HCT116 (cell line): ENCODE data around the gene YAP1. TPM values are rescaled to one million over a fixed set of nuclear protein-coding genes. Genes with fewer than 3 reads are reported as not detected.

Experiments
- ATAC-seq: fragments of 200-7000 bp; cut with Tn5 transposase; 2 replicates; pipeline ENCODE4 v1.9.1; 2020; ENCODE audit warnings: mild to moderate bottlenecking, moderate library complexity
- BruUV-seq: library from RNA; stranded (reverse); fragments of 400-500 nt; replicated peaks from 2 replicates; lab custom pipeline; 2021; lab: Mats Ljungman, UMichigan
- CTCF ChIA-PET: fragments of 300-600 bp; sonication (Branson Sonifier 250); formaldehyde crosslinking; loops from one replicate; lab custom pipeline; 2021; ENCODE audit warnings: antibody characterized with exemption; lab: Charles Lee
- POLR2A ChIA-PET: fragments of 300-600, 350-600 bp; sonication (Branson Sonifier 250); formaldehyde crosslinking; loops from one replicate; lab custom pipeline; 2021; ENCODE audit warnings: antibody characterized with exemption; lab: Charles Lee
- RAD21 ChIA-PET, 2 experiments: fragments of 300-600 bp; sonication (Branson Sonifier 250); formaldehyde crosslinking; loops; one replicate each; lab custom pipeline; 2023; ENCODE audit warnings: low total read pairs in 2 of 2; ENCODE audit not compliant: uncharacterized antibody in 2 of 2, unreplicated experiment in 2 of 2, low non-redundant PET in 1 of 2; lab: Charles Lee
- DNase-seq: peaks from one replicate; pipeline ENCODE4 v3.0.0-alpha.2; 2010; ENCODE audit warnings: low read depth, low spot score
- H2AFZ ChIP-seq: fragments of 200-600 bp; shearing (Covaris generic), sonication (generic); 2 replicates; pipeline ENCODE4 v1.6.1; 2017; ENCODE audit warnings: low read depth, mixed run types, mixed read lengths, antibody characterized with exemption, low read length; ENCODE audit not compliant: poor library complexity, severe bottlenecking
- H3K27ac ChIP-seq: 2 replicates; pipeline ENCODE4 v1.5.1; 2012; ENCODE audit warnings: low read depth, low read length
- H3K27me3 ChIP-seq: fragments of 200-600 bp; sonication (generic); 2 replicates; pipeline ENCODE4 v1.6.1; 2016; ENCODE audit warnings: mixed run types, low read length, mixed read lengths; ENCODE audit not compliant: insufficient read depth
- H3K36me3 ChIP-seq, 2 experiments: fragments of 200-500 bp in 1 of 2; fragments of 200-600 bp in 1 of 2; sonication (Bioruptor generic) in 1 of 2; sonication (generic) in 1 of 2; 2 replicates each; pipeline versions ENCODE4 v1.5.1 to v1.6.1; 2014 to 2016; ENCODE audit warnings: low read length in 2 of 2, inconsistent platforms in 1 of 2, mixed read lengths in 1 of 2, mixed run types in 1 of 2; ENCODE audit not compliant: insufficient read depth in 2 of 2, control insufficient read depth in 1 of 2
- H3K4me1 ChIP-seq, 2 experiments: fragments of 200-600 bp in 1 of 2; sonication (generic) in 1 of 2; 2 replicates each; pipeline versions ENCODE4 v1.5.1 to v1.6.1; 2012 to 2017; ENCODE audit warnings: low read length in 2 of 2, inconsistent platforms in 1 of 2, mild to moderate bottlenecking in 1 of 2, mixed read lengths in 1 of 2, mixed run types in 1 of 2, moderate library complexity in 1 of 2; ENCODE audit not compliant: insufficient read depth in 2 of 2, control insufficient read depth in 1 of 2
- H3K4me2 ChIP-seq: fragments of 200-600 bp; sonication (generic); 2 replicates; pipeline ENCODE4 v1.6.1; 2017; ENCODE audit warnings: mixed run types, low read length, mixed read lengths
- H3K4me3 ChIP-seq, 2 experiments: fragments of 200-600 bp in 1 of 2; sonication (generic) in 1 of 2; replicated peaks in 1 of 2; 2 replicates each; pipeline ENCODE4 v1.5.1; 2011 to 2016; ENCODE audit warnings: low read length in 2 of 2, control low read depth in 1 of 2, low read depth in 1 of 2, mild to moderate bottlenecking in 1 of 2, mixed read lengths in 1 of 2, mixed run types in 1 of 2
- H3K79me2 ChIP-seq: fragments of 200-600 bp; sonication (generic); 2 replicates; pipeline ENCODE4 v1.6.1; 2017; ENCODE audit warnings: mild to moderate bottlenecking, mixed run types, low read length, moderate library complexity, mixed read lengths; ENCODE audit not compliant: insufficient read depth
- H3K9ac ChIP-seq: fragments of 200-600 bp; sonication (generic); 2 replicates; pipeline ENCODE4 v1.6.1; 2016; ENCODE audit warnings: low read length, mixed read lengths
- H3K9me2 ChIP-seq: fragments of 200-600 bp; sonication (generic), shearing (Covaris generic); 2 replicates; pipeline ENCODE4 v1.6.1; 2017; ENCODE audit warnings: mixed run types, mild to moderate bottlenecking, moderate library complexity; ENCODE audit not compliant: insufficient read depth
- H3K9me3 ChIP-seq, 2 experiments: fragments of 200-500 bp in 1 of 2; fragments of 200-600 bp in 1 of 2; sonication (Bioruptor generic) in 1 of 2; sonication (generic) in 1 of 2; 2 replicates each; pipeline ENCODE4 v1.6.1; 2014 to 2017; ENCODE audit warnings: low read length in 2 of 2, mixed read lengths in 2 of 2, inconsistent platforms in 1 of 2, low read depth in 1 of 2, mild to moderate bottlenecking in 1 of 2, mixed run types in 1 of 2, moderate library complexity in 1 of 2; ENCODE audit not compliant: control insufficient read depth in 1 of 2, insufficient read depth in 1 of 2
- H4K20me1 ChIP-seq: fragments of 200-600 bp; sonication (generic), shearing (Covaris generic); 2 replicates; pipeline ENCODE4 v1.6.1; 2017; ENCODE audit warnings: mixed run types, mild to moderate bottlenecking, moderate library complexity; ENCODE audit not compliant: insufficient read depth
- CBX3 ChIP-seq: IDR thresholded peaks from 2 replicates; pipeline ENCODE4 v1.6.1; 2012; ENCODE audit warnings: low read depth
- CEBPB ChIP-seq: IDR thresholded peaks from 2 replicates; pipeline ENCODE4 v1.6.1; 2012; ENCODE audit warnings: low read depth
- ELF1 ChIP-seq: IDR thresholded peaks from 2 replicates; pipeline ENCODE4 v1.6.1; 2012; ENCODE audit warnings: low read depth, borderline replicate concordance
- EZH2 ChIP-seq: fragments of 200-600 bp; sonication (generic); IDR thresholded peaks from 2 replicates; pipeline ENCODE4 v1.6.1; 2017; ENCODE audit warnings: antibody characterized with exemption, mixed run types
- EZH2phosphoT487 ChIP-seq: fragments of 200-600 bp; IDR thresholded peaks from 2 replicates; pipeline ENCODE4 v1.6.1; 2018; ENCODE audit warnings: antibody characterized with exemption, borderline replicate concordance
- SRF ChIP-seq: IDR thresholded peaks from 2 replicates; pipeline ENCODE4 v1.6.1; 2012; ENCODE audit warnings: low read depth
- ZBTB33 ChIP-seq: IDR thresholded peaks from 2 replicates; pipeline ENCODE4 v1.6.1; 2011; ENCODE audit warnings: mild to moderate bottlenecking, low read length, moderate library complexity; ENCODE audit not compliant: insufficient replicate concordance; ENCODE audit errors: extremely low read depth
- intact Hi-C: fragments of 100-400 bp; cut with micrococcal nuclease; formaldehyde crosslinking; loops from 2 replicates; pipeline ENCODE4 v1.10.0; 2022
- total RNA-seq: library from RNA; stranded (reverse); gene quantifications from one replicate; pipeline ENCODE4 v1.2.1, GENCODE V29; 2021; ENCODE audit not compliant: unreplicated experiment
- TF ChIP-seq, protein P1 (sequence below), 3 experiments: fragments of 200-600 bp in 1 of 3; sonication (generic) in 1 of 3; IDR thresholded peaks in 2 of 3; conservative IDR thresholded peaks in 1 of 3; 2 replicates each; pipeline ENCODE4 v1.5.1; 2012 to 2017; ENCODE audit warnings: low read depth in 2 of 3, low read length in 2 of 3, antibody characterized with exemption in 1 of 3, borderline replicate concordance in 1 of 3, control low read depth in 1 of 3, mild to moderate bottlenecking in 1 of 3, mixed read lengths in 1 of 3, mixed run types in 1 of 3, moderate library complexity in 1 of 3; ENCODE audit not compliant: insufficient read depth in 1 of 3

The YAP1 gene
- total RNA-seq, 1 experiment from 2014 or later: 88.6 TPM

DNA sequence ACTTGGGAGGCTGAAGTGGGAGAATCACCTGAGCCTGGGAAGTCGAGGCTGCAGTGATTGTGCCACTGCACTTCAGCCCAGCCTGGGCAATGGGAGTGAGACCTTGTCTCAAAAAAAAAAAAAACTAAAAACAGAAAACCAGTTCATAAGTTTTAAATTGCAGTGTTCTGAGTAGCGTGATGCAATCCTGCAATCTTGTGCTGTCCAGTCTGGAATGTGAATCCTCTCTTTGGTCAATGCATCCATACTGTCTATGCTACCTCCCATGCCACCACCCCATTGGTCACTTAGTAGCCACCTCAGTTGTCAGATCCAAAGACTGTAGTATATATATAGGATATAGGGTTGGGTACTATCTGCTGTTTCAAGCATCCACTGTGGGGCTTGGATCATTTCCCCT is 11.1 kb downstream of the YAP1 start:
- RAD21 ChIA-PET: no interaction called here
- peaks cover 59 to 61% of the 10 kb centered on the region in 2 experiments for H3K4me1 ChIP-seq
- BruUV-seq: no TSS peak
- peaks cover 0 to 6% of the 10 kb centered on the region in 2 experiments; a peak in 1 of 4 replicates for H3K36me3 ChIP-seq
- no peak overlapping the region for H2AFZ ChIP-seq
- H3K27me3 ChIP-seq: no peaks in the 10 kb centered on the region
- POLR2A ChIA-PET: interaction anchor here (0.7 kb wide), 1 partner anchor 68 kb away, joined by 4 read pairs; no protein-coding TSS in a partner anchor
- DNase-seq (no peak), ATAC-seq (0 out of 2 replicates have a peak, but pooled peaks have one; percentile 16)
- peaks cover 100% of the 10 kb centered on the region for H3K79me2 ChIP-seq
- H4K20me1 ChIP-seq: no peaks in the 10 kb centered on the region
- H3K9me3 ChIP-seq: no peaks in the 10 kb centered on the region
- peak overlapping the region; percentile 64 for H3K4me2 ChIP-seq
- H3K27ac ChIP-seq: peak overlapping the region; percentile 36; the same call in 1 of the 2 replicates
- H3K4me3 ChIP-seq: no peak overlapping the region
- no peaks in the 10 kb centered on the region for H3K9me2 ChIP-seq
- CTCF ChIA-PET: no interaction called here
- intact Hi-C loops: no loop called here
- no peak for TF ChIP-seq SRF
- TF ChIP-seq, protein P1, sequence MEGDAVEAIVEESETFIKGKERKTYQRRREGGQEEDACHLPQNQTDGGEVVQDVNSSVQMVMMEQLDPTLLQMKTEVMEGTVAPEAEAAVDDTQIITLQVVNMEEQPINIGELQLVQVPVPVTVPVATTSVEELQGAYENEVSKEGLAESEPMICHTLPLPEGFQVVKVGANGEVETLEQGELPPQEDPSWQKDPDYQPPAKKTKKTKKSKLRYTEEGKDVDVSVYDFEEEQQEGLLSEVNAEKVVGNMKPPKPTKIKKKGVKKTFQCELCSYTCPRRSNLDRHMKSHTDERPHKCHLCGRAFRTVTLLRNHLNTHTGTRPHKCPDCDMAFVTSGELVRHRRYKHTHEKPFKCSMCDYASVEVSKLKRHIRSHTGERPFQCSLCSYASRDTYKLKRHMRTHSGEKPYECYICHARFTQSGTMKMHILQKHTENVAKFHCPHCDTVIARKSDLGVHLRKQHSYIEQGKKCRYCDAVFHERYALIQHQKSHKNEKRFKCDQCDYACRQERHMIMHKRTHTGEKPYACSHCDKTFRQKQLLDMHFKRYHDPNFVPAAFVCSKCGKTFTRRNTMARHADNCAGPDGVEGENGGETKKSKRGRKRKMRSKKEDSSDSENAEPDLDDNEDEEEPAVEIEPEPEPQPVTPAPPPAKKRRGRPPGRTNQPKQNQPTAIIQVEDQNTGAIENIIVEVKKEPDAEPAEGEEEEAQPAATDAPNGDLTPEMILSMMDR (IDR thresholded peaks at IDR 0.05 in 2 of 3, conservative IDR thresholded peaks at IDR 0.05 in 1 of 3; ENCODE audit: borderline replicate concordance in 1 of 3, insufficient read depth in 1 of 3, low read depth in 2 of 3, low read length in 2 of 3): no peak
- TF ChIP-seq EZH2phosphoT487: no peak
- TF ChIP-seq ELF1: no peak
- TF ChIP-seq CBX3: no peak
- no peak for TF ChIP-seq ZBTB33
- TF ChIP-seq CEBPB: no peak
- no peak for TF ChIP-seq EZH2
- no peak overlapping the region for H3K9ac ChIP-seq
